Neural cell (in vitro differentiated cells): ENCODE measurements around the gene THBS2. TPM values are rescaled to one million over a fixed set of nuclear protein-coding genes. Genes with fewer than 3 reads are reported as not detected.

Source experiments
- H2AFZ ChIP-seq: fragments of 200-600, 300-800 bp; sonication (generic), shearing (Covaris generic); 2 replicates; pipeline ENCODE4 v1.6.0; 2014; ENCODE audit warnings: low read depth, mild to moderate bottlenecking, antibody characterized with exemption, low read length, moderate library complexity
- H3F3A ChIP-seq: fragments of 200-600 bp; shearing (Covaris generic); 2 replicates; pipeline ENCODE4 v1.6.1; 2016; ENCODE audit warnings: mild to moderate bottlenecking, moderate library complexity, mixed read lengths, antibody characterized with exemption, low read length; ENCODE audit not compliant: insufficient read depth, poor library complexity, severe bottlenecking
- H3K27ac ChIP-seq: fragments of 200-600, 300-800 bp; sonication (generic), shearing (Covaris generic); 2 replicates; pipeline ENCODE4 v1.5.1; 2014; ENCODE audit warnings: mild to moderate bottlenecking, low read length, moderate library complexity
- H3K27me3 ChIP-seq: fragments of 300-800, 200-600 bp; sonication (generic), shearing (Covaris generic); 2 replicates; pipeline ENCODE4 v1.6.0; 2014; ENCODE audit warnings: mild to moderate bottlenecking, low read depth, low read length, moderate library complexity; ENCODE audit not compliant: insufficient read depth
- H3K36me3 ChIP-seq: fragments of 300-800, 200-600 bp; sonication (generic), shearing (Covaris generic); 2 replicates; pipeline ENCODE4 v1.5.1; 2014; ENCODE audit warnings: mild to moderate bottlenecking, antibody characterized with exemption, low read length, moderate library complexity; ENCODE audit not compliant: insufficient read depth
- H3K4me2 ChIP-seq: fragments of 300-800, 200-600 bp; sonication (generic), shearing (Covaris generic); 2 replicates; pipeline ENCODE4 v1.6.0; 2014; ENCODE audit warnings: mild to moderate bottlenecking, low read length
- H3K4me3 ChIP-seq: fragments of 300-800, 200-600 bp; sonication (generic), shearing (Covaris generic); 2 replicates; pipeline ENCODE4 v1.5.1; 2014; ENCODE audit warnings: mild to moderate bottlenecking, low read length, moderate library complexity
- H3K79me2 ChIP-seq: fragments of 200-600 bp; shearing (Covaris generic); replicated peaks from 2 replicates; pipeline ENCODE4 v1.6.0; 2014; ENCODE audit warnings: mild to moderate bottlenecking, low read length, moderate library complexity; ENCODE audit not compliant: insufficient read depth
- H3K9ac ChIP-seq: fragments of 300-800, 200-600 bp; sonication (generic), shearing (Covaris generic); 2 replicates; pipeline ENCODE4 v1.6.1; 2016; ENCODE audit warnings: mild to moderate bottlenecking, low read length, mixed read lengths
- H3K9me2 ChIP-seq: fragments of 200-600 bp; shearing (Covaris generic); 2 replicates; pipeline ENCODE4 v1.6.1; 2016; ENCODE audit warnings: mild to moderate bottlenecking, low read length, mixed read lengths; ENCODE audit not compliant: insufficient read depth
- H3K9me3 ChIP-seq: fragments of 200-600, 300-800 bp; sonication (generic), shearing (Covaris generic); 2 replicates; pipeline ENCODE4 v1.6.1; 2016; ENCODE audit warnings: mild to moderate bottlenecking, mixed run types, low read length, moderate library complexity, mixed read lengths
- H4K20me1 ChIP-seq: fragments of 200-600 bp; shearing (Covaris generic); 2 replicates; pipeline ENCODE4 v1.6.1; 2016; ENCODE audit warnings: mild to moderate bottlenecking, mixed run types; ENCODE audit not compliant: insufficient read depth
- CTCF ChIP-seq: fragments of 450-650 bp; IDR thresholded peaks from 2 replicates; pipeline ENCODE4 v1.5.1; 2014; ENCODE audit warnings: antibody characterized with exemption, mild to moderate bottlenecking, moderate library complexity; ENCODE audit not compliant: poor library complexity, severe bottlenecking
- EP300 ChIP-seq: fragments of 450-650 bp; conservative IDR thresholded peaks from 2 replicates; pipeline ENCODE4 v1.6.1; 2014; ENCODE audit warnings: antibody characterized with exemption, mild to moderate bottlenecking, moderate library complexity; ENCODE audit not compliant: poor library complexity, severe bottlenecking
- EZH2 ChIP-seq: fragments of 200-600, 300-800 bp; shearing (Covaris generic), sonication (generic); IDR thresholded peaks from 2 replicates; pipeline ENCODE4 v1.6.1; 2014; ENCODE audit warnings: antibody characterized with exemption, low read length, borderline replicate concordance, mild to moderate bottlenecking; ENCODE audit not compliant: insufficient read depth, poor library complexity, severe bottlenecking
- MXI1 ChIP-seq: fragments of 450-650 bp; conservative IDR thresholded peaks from 2 replicates; pipeline ENCODE4 v1.6.1; 2014; ENCODE audit warnings: antibody characterized with exemption, mild to moderate bottlenecking; ENCODE audit not compliant: poor library complexity, severe bottlenecking
- POLR2AphosphoS5 ChIP-seq: IDR thresholded peaks from 2 replicates; pipeline ENCODE4 v1.6.1; 2012
- RAD21 ChIP-seq: fragments of 450-650 bp; conservative IDR thresholded peaks from 2 replicates; pipeline ENCODE4 v1.6.1; 2014; ENCODE audit warnings: antibody characterized with exemption, mild to moderate bottlenecking, moderate library complexity
- REST ChIP-seq: IDR thresholded peaks from 2 replicates; pipeline ENCODE4 v1.6.1; 2012; ENCODE audit warnings: borderline replicate concordance
- SMC3 ChIP-seq: fragments of 450-650 bp; conservative IDR thresholded peaks from 2 replicates; pipeline ENCODE4 v1.6.1; 2014; ENCODE audit warnings: antibody characterized with exemption, mild to moderate bottlenecking, moderate library complexity; ENCODE audit not compliant: poor library complexity
- TAF1 ChIP-seq: IDR thresholded peaks from 2 replicates; pipeline ENCODE4 v1.6.1; 2012; ENCODE audit warnings: low read depth
- polyA plus RNA-seq: library from polyadenylated mRNA; depleted of rRNA; stranded (reverse); fragments of >200 nt; gene quantifications from 2 replicates; pipeline ENCODE4 v1.2.3, GENCODE V29; 2014

THBS2 gene
- polyA plus RNA-seq, 1 donor from 2014 or later: 0.88 TPM

GRCh38 chr6:169289619-169290339 lies 36.1 kb upstream of the THBS2 start:
- Histone ChIP-seq H3F3A (no peaks in the 10 kb centered on the region), H3K9me2 (no peaks in the 10 kb centered on the region), H3K9me3 (no peaks in the 10 kb centered on the region), H3K27me3 (no peaks in the 10 kb centered on the region), H3K4me3 (no peak overlapping the region), H3K79me2 (no peaks in the 10 kb centered on the region), H3K36me3 (no peaks in the 10 kb centered on the region), H3K27ac (no peak overlapping the region), H4K20me1 (no peaks in the 10 kb centered on the region), H2AFZ (no peak overlapping the region), H3K9ac (no peak overlapping the region), H3K4me2 (no peak overlapping the region)
- TF ChIP-seq REST (no peak), RAD21 (no peak), MXI1 (no peak), EP300 (no peak), SMC3 (no peak), CTCF (no peak), EZH2 (no peak), TAF1 (no peak), POLR2AphosphoS5 (no peak)

GRCh38 chr6:169289257-169289618 lies 35.6 kb upstream of the THBS2 start:
- no peak overlapping the region for H2AFZ ChIP-seq
- H3K9me3 ChIP-seq: no peaks in the 10 kb centered on the region
- no peaks in the 10 kb centered on the region for H3K36me3 ChIP-seq
- H3K4me2 ChIP-seq: no peak overlapping the region
- no peak overlapping the region for H3K4me3 ChIP-seq
- TF ChIP-seq CTCF: no peak
- TF ChIP-seq POLR2AphosphoS5: no peak
- TF ChIP-seq SMC3: no peak
- no peak for TF ChIP-seq EP300
- no peak for TF ChIP-seq REST
- TF ChIP-seq RAD21: no peak
- H3K9me2 ChIP-seq: no peaks in the 10 kb centered on the region
- no peaks in the 10 kb centered on the region for H3K27me3 ChIP-seq
- no peak overlapping the region for H3K9ac ChIP-seq
- H3K27ac ChIP-seq: no peak overlapping the region
- H3K79me2 ChIP-seq: no peaks in the 10 kb centered on the region
- H4K20me1 ChIP-seq: no peaks in the 10 kb centered on the region
- H3F3A ChIP-seq: no peaks in the 10 kb centered on the region
